HG02870 (cell line): Measurements from ENCODE around the gene USP7.
A peak's percentile ranks its signal among the peaks of the same experiment; 100 is the strongest.
"Not testable (repeated sequence)": the region's sequence is repeated elsewhere in the genome, so short reads cannot be mapped to it uniquely, and the experiment has no call there.

ENCODE experiments used
- ATAC-seq: cut with Tn5 transposase; IDR thresholded peaks from one replicate; pipeline ENCODE4 v1.9.1; 2021; ENCODE audit warnings: mild to moderate bottlenecking, moderate library complexity; ENCODE audit not compliant: unreplicated experiment

Gene USP7

GRCh38 chr16:8963821-8964441, at the start of gene USP7:
Gene USP7, minus strand, starts transcription at chr16:8963906. Its CDS starts 621 bp downstream, at chr16:8963285.
- peak; percentile 73 for ATAC-seq

- ATAC-seq: no peak
These were observed 49.8 kb upstream of the USP7 start for GRCh38 chr16:9013508-9013864.

- no peak for ATAC-seq
These were observed 49.3 kb upstream of the USP7 start for GRCh38 chr16:9012848-9013507.

GRCh38 chr16:9012330-9012729, 48.6 kb upstream of the USP7 start:
- no peak for ATAC-seq

GRCh38 chr16:9008601-9009260, 45.0 kb upstream of the USP7 start:
- ATAC-seq: peak; percentile 83

GRCh38 chr16:9007177-9007794, 43.6 kb upstream of the USP7 start:
- ATAC-seq: no peak

GRCh38 chr16:9004183-9004582, 40.5 kb upstream of the USP7 start:
- ATAC-seq: no peak

- no peak for ATAC-seq
These were observed 40.1 kb upstream of the USP7 start for GRCh38 chr16:9003763-9004162.

- no peak for ATAC-seq
These were observed 39.6 kb upstream of the USP7 start for GRCh38 chr16:9003322-9003721.

GRCh38 chr16:9002042-9002441, 38.3 kb upstream of the USP7 start:
- ATAC-seq: no peak

- ATAC-seq: no peak
These were observed 37.0 kb upstream of the USP7 start for GRCh38 chr16:9000664-9001063.

GRCh38 chr16:8999800-9000199, 36.1 kb upstream of the USP7 start:
- ATAC-seq: no peak

GRCh38 chr16:8998108-8998507, 34.4 kb upstream of the USP7 start:
- ATAC-seq: no peak

- no peak for ATAC-seq
These were observed 33.2 kb upstream of the USP7 start for GRCh38 chr16:8996891-8997290.

- ATAC-seq: no peak
These were observed 26.7 kb upstream of the USP7 start for GRCh38 chr16:8990445-8990844.

- no peak for ATAC-seq
These were observed 25.6 kb upstream of the USP7 start for GRCh38 chr16:8989099-8989878.

- no peak for ATAC-seq
These were observed 23.1 kb upstream of the USP7 start for GRCh38 chr16:8986818-8987191.

GRCh38 chr16:8986111-8986510, 22.4 kb upstream of the USP7 start:
- ATAC-seq: no peak

GRCh38 chr16:8982816-8983215, 19.1 kb upstream of the USP7 start:
- no peak for ATAC-seq

- ATAC-seq: not testable (repeated sequence)
These were observed 18.2 kb upstream of the USP7 start for GRCh38 chr16:8981901-8982300.

- not testable (repeated sequence) for ATAC-seq
These were observed 12.5 kb upstream of the USP7 start for GRCh38 chr16:8976189-8976588.
